NCI-H1436 treated with DMSO at 0.1 percent for 48 hours (cell line): Measurements from ENCODE around the gene ZBTB6.
"Not testable (repeated sequence)": the region's sequence is repeated elsewhere in the genome, so short reads cannot be mapped to it uniquely, and the experiment has no call there.

ENCODE experiments used
- DNase-seq: peaks from one replicate; lab custom pipeline; 2025; lab: John Stamatoyannopoulos, UW

The ZBTB6 gene

GRCh38 chr9:122929796-122930354, 16.8 kb upstream of the ZBTB6 start:
- no peak for DNase-seq

- DNase-seq, result no peak
These were observed 10.8 kb upstream of the ZBTB6 start for GRCh38 chr9:122923947-122924346.

- DNase-seq, result no peak
These were observed 9.6 kb upstream of the ZBTB6 start for GRCh38 chr9:122922713-122923112.

GRCh38 chr9:122918310-122918709, 5.2 kb upstream of the ZBTB6 start:
- DNase-seq, result no peak

- DNase-seq, result no peak
These were observed 506 bp downstream of the ZBTB6 start for GRCh38 chr9:122912671-122912963.

- not testable (repeated sequence) for DNase-seq
These were observed 7.0 kb downstream of the ZBTB6 start for GRCh38 chr9:122906122-122906521.

GRCh38 chr9:122904823-122905710, 8.1 kb downstream of the ZBTB6 start, which contains the start of gene RC3H2:
Gene RC3H2 (minus strand): TSS chr9:122905359. CDS start chr9:122897509, 7,850 bp downstream.
- peak; percentile 95 for DNase-seq

GRCh38 chr9:122904466-122904822, 8.7 kb downstream of the ZBTB6 start:
- DNase-seq, result no peak

- DNase-seq, result no peak
These were observed 12.3 kb downstream of the ZBTB6 start for GRCh38 chr9:122900791-122901190.

- no peak for DNase-seq
These were observed 15.2 kb downstream of the ZBTB6 start for GRCh38 chr9:122897969-122898368.

GRCh38 chr9:122888480-122888879, 24.6 kb downstream of the ZBTB6 start:
- DNase-seq, result no peak

GRCh38 chr9:122883125-122883524, 30.0 kb downstream of the ZBTB6 start:
- DNase-seq, result no peak

- no peak for DNase-seq
These were observed 33.7 kb downstream of the ZBTB6 start for GRCh38 chr9:122879443-122879842.

- DNase-seq, result no peak
These were observed 37.6 kb downstream of the ZBTB6 start for GRCh38 chr9:122875523-122875922.

GRCh38 chr9:122867276-122867675, 45.8 kb downstream of the ZBTB6 start:
- not testable (repeated sequence) for DNase-seq

- DNase-seq, result no peak
These were observed 47.0 kb downstream of the ZBTB6 start for GRCh38 chr9:122866079-122866478.

GRCh38 chr9:122865300-122865699, 47.8 kb downstream of the ZBTB6 start:
- DNase-seq, result no peak

- no peak for DNase-seq
These were observed 49.7 kb downstream of the ZBTB6 start for GRCh38 chr9:122863407-122863806.

- DNase-seq, result no peak
These were observed 52.6 kb downstream of the ZBTB6 start for GRCh38 chr9:122860319-122861142.
